ENCODE results near the gene XYLT1.

The XYLT1 gene

DNA sequence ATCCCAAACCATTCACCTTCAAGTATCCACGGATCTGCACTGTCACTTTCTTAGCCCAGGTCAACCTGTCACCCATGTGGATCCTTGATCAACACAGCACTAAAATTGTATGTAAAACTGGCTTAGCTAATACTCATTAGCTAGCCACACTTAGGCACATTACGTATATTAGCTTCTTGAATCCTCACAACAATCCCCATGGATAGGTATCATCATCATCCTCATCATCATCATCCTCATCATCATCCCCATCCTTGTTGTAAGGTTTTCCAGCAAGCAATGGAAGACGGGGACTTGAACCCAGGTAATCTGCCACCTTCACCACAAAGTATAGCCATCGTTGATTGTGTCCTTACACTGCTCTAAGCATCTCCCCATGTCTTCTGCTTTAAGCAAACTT lies 184.3 kb downstream of the XYLT1 start:
- DNase-seq (ENCODE audit: low read depth): no peak

DNA sequence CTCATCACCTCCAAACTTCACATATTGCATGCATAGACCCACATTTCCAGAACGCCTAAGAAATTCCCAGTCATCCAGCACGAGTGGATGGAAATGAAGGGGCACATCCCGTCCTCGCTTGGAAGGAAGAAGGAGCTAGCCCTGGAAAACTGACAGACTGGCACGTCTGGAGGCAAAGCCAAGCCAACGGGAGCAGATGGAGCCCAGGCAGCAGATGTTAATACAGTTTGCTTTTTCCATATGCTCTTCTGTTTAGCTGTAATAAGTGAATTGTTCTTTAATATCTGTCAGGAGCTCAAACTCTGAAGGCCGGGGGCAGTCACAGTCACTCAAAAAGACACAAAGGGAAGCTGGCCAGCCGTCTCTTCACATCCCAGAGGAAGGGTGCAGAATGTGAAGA lies 187.7 kb downstream of the XYLT1 start:
- no peak for DNase-seq (ENCODE audit: low read depth)

DNA sequence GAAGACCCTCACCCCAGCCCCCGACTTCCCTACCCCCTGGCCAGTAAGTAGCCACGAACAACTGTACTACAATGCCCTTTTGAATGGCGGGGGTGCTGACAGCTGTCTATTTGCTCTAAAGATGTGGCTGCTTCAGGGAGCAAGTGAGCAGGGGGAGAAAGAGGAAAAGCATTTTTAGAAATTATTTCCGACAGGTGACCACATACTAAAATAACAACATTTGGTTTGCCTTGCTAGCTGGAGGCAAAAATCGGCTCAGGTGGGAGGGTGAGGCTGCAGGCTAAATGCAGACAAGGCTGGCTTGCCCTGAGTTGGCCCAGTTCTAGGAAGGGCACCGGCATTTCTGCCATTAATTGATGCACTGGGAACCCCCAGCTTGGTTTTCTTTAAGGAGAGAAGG lies 188.5 kb downstream of the XYLT1 start:
- DNase-seq (ENCODE audit: low read depth): no peak

DNA sequence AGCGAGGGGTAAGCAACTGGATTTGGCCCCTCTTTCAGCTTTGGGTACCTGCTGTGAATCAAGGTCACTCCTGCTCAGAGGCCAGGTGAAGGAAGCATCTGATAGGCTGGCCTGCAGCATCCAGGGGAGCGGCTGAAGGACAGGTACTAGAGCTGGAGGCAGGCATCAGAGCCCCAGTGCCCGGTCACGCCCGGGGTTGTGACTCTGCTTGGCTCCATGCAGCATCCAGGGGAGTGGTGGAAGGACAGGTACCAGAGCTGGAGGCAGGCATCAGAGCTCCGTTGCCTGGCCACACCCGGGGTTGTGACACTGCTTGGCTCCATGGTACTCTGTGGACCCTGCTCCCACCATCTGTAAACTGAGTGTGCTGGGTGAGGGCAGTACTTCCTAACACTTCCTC lies 189.7 kb downstream of the XYLT1 start:
- DNase-seq (ENCODE audit: low read depth): no peak

DNA sequence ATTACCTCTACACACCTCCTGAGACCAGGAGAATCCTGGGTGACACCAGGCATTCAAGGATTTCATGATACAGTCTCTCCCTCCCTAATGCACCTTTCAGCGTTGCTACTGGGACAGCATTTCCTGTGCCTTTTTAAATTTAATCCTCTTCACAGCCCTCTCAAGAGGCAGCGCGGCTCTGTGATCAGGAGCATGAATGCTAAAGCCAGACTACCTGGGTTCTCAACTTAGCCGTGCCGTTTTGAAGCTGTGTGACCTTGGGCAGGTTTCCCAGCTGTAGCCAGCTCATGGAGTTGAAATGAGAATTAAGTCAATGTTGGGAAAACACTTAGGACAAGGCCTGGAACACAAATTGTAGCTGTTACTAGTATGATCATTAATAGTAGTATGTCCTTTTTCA lies 191.8 kb downstream of the XYLT1 start:
- no peak for DNase-seq (ENCODE audit: low read depth)

DNA sequence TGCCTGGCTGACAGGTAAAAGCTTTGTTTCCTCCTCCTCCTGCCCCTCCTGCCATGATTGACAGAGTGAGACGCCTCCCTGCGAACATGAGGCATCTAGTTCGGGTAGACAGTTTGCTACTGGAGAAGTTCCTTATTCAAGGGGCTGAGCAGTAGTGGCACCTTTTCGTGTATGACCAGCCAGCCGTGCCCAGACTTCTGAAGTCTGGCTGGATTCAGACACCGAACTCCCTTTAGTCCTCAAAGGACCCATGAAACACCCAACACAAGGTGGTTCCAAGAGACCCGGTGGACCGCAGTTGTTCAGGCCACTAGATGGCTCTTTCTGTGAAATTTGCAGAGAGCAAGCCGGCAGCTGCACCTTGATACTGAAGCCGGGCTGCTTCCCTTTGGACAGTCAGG lies 192.8 kb downstream of the XYLT1 start:
- DNase-seq (ENCODE audit: low read depth): no peak

DNA sequence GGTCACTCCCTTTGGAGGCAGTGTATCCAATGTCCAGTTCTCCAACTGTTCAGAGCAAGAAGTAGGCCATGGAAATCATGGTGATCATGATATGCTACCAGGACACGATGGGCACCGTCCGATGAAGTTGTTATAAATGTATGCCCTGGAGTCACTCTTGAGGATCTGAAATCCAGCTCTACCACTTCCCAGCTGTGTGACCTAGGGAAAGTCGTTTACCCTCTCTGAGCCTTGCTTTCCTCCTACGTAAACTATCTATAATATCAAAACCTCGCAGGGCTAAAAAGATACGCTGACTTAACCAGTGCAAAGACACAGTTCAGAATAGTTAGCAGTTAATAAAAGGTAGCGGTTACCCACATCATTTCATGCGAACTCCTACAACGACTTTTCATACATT lies 194.2 kb downstream of the XYLT1 start:
- DNase-seq (ENCODE audit: low read depth): no peak

DNA sequence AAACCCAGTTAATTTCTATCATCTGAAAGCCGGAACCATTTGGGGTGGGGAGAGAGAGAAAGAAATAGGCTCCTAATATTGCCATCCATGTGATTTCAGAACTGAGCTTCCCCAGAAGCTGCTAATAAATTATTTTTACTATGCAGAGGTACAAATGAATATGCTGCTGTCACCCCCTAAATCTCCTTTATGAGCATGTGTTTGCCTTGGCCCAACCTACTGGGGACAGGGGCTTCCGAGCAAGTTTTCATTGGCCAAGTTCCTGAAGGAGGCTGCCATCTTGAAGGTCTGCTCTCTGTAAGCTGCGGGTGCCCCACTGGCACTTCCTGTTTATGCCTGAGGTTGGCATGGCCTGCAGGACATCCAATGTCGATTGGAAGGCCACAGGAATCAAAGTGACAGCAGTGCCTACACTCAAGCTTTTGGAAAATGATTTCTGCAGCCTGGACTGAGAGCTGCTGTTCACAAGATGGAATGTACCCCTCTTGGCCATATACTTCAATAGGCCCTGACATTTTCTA lies 194.7 kb downstream of the XYLT1 start:
- DNase-seq (ENCODE audit: low read depth): no peak

DNA sequence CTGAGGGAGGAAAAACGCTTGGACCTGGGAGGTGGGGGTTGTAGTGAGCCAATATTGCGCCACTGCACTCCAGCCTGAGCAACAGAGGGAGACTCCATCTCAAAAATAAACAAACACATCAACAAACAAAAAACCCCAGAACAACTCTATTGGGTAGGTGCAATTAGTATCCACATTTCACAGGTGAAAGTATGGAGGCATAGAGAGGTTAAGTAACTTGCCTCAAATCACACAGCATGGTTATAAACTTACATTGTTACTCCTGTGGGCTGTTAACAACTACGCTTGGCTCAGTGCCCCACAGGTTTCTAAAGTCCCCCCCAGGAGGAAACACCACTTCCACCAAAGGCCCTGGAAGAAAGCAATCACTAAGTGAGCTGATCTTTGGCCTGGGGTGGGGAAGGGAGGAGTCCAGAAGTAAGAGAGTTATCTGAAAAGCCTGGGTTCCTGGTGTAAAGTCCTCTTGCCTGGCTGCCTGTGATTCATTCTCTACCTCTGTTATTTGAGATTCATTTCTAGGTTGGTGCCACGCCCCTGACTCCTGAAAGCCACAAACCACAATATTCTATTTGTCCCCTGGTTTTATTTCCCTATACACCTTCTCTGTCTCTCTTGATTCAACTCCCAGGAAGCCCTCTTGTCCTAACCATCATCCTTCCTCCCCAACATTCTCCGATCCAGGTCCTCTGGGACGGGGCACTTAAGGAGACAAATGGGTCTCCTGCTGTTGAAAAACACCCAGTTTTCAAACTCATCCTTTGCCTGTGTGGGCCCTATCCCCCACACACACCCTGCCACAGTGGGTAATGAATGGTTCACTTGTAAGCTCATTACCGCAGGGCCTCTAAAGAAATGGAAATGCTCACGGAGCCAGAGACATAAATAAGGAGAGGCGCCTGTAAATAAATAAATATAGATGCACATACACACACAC lies 195.4 kb downstream of the XYLT1 start:
- DNase-seq (ENCODE audit: low read depth): no peak

DNA sequence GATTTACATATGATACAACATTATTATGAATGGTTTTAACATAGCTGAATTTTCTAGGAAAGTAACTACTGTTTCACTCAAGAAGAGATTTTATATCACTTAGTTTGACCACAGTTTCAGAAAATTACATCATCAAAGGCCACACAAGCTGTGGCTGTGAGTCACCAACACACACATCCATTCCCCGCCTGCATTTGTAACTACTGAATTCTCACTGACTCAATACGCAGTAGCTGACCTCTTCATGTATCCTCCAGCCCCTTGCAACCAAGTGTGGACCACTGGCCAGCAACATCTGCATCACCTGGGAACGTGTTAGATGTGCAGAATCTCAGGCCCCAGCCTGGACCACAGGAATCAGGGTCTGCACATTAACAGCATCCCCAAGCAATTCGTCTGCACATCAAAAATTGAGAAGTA lies 197.6 kb downstream of the XYLT1 start:
- no peak for DNase-seq (ENCODE audit: low read depth)

DNA sequence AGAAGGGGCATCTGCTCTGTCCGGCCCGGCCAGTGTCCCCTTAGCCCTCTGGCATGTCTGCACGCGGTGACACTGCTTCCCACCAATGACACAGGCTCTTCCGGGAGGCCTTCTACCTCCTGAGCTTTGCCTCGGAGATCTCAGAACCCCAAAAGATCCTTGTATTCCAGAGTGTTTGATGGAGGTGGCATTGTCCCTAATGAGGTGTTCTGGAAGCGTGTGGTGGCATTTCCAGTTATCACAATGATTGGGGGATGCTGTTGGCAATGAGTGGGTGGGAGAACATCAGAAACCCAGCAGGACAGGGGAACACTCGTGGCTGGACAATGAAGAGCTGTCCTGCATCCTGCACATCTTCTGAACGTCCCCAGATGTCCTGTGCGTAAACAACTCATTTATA lies 198.0 kb downstream of the XYLT1 start:
- no peak for DNase-seq (ENCODE audit: low read depth)

DNA sequence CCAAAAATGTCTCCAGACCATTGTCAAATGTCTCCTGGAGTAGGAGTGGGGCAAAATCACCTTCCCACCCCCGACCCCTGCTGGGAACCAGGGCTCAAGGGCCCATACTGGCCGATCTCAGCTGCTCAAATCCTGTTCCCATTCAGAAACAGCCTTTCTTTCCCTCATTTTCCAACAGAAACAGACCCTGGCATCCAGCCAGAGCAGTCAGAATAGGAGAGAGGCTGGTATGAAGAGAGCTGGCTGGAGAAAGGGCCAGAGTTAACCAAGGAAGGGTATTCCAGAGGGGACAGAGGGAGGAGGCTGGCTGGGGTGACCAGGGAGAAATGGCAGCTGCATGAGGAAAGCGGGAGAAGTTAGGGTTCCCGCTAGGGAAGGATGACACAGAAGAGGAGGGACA lies 199.1 kb downstream of the XYLT1 start:
- no peak for DNase-seq (ENCODE audit: low read depth)

DNA sequence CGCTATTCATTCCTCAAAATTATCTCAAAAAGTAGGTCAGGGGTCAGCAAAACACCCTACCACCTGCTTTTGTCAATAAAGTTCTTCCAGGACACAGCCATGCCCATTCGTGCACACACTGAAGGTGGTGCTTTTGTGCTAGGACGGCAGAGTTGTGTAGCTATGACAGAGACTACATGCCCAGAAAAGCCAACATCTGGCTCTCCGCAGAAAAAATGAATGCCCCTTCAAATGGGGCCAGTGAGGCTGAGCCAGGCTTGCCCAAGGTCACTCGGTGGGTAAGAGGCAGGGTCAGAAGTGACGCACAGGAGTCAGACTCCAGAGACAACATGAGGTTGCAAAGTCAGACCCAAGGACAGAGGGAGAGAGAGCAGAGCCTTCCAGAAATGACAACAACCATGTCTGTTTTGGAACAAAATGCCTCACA lies 200.1 kb downstream of the XYLT1 start:
- no peak for DNase-seq (ENCODE audit: low read depth)

DNA sequence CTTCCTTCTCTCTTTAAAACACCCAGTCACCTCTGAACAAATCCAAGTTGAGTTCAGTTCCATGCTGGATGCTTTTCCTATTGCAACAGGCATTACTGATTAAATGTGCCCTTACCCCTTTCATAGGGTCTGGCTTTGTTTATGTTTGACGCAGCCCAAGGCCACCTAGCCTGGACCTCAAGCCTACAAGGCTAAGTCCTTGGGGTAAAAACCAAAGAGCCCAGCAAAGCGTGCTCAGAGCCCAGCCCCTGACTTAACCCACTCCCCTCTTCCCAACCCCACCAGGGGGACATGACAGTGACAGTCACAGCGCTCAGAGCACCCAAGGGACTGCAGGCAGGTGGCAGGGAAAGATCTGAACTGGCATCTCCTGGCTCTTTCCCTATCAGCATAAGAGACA lies 200.6 kb downstream of the XYLT1 start:
- no peak for DNase-seq (ENCODE audit: low read depth)

DNA sequence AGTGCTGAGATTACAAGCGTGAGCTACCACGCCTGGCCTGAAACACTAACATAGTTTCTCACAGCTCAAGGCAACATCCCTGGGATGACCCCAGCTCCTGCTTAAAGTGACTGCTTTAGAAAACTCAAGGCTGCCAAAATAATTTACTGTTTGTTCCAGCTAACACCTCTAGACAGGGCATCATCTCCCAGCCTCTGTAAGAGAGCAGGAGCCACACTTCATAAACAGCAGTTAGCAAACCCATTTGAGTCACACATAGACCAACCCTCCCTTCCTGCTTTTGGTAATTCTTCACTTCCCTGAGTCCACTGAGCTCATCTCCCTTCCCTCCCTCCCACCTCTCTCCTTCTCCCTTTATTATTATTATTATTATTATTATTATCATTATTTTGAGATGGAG lies 201.3 kb downstream of the XYLT1 start:
- DNase-seq (ENCODE audit: low read depth): no peak

DNA sequence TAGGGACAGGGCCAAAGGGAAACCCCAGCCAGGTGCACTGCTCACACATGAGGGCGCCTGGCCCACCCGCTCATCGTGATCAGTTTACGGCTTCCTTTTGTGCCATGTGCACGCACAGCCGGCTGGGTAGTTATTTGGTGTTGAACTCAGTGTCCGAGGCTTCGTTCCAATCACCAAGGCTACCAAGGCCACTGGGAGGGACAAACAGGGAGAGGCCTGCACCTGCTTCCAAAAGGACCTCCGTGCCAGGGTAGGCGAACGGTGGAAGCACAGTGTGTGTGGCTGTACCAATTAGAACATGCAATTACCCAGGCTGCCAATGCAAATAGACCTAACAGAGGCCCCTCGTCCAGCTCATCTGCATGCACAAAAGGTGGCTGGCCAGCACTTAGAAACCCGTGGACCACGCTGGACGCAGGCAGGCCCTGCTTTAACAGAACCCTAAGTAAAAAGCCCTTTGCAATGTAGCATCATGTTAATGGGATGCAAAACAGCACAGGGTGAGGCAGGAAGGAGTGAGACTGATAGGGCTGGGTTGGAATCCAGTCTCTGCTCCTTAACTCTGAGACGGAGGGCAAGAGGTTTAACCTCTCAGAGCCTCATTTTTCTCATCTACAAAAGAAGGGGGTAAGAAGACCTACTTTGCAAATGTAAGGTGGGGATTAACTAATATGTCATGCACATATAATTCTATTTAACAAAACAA lies 204.0 kb downstream of the XYLT1 start:
- no peak for DNase-seq (ENCODE audit: low read depth)

DNA sequence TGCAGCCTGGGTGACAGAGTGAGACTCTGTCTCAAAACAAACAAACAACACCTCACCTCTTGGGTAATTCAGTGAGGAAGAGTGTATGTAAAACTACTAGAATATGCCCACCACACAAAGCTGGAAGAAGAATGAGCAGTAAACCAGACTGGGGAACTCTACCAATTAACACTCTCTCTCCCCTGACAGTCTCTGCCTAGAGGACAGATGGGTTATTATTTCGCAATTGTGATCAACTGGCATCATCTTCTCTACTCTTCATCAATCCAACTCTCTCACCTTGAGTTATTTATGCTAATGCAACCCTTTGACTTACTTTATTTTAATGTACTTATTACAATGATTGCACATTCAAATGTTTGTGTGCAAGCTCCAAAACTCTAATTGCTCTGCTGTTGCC lies 205.6 kb downstream of the XYLT1 start:
- DNase-seq (ENCODE audit: low read depth): no peak

DNA sequence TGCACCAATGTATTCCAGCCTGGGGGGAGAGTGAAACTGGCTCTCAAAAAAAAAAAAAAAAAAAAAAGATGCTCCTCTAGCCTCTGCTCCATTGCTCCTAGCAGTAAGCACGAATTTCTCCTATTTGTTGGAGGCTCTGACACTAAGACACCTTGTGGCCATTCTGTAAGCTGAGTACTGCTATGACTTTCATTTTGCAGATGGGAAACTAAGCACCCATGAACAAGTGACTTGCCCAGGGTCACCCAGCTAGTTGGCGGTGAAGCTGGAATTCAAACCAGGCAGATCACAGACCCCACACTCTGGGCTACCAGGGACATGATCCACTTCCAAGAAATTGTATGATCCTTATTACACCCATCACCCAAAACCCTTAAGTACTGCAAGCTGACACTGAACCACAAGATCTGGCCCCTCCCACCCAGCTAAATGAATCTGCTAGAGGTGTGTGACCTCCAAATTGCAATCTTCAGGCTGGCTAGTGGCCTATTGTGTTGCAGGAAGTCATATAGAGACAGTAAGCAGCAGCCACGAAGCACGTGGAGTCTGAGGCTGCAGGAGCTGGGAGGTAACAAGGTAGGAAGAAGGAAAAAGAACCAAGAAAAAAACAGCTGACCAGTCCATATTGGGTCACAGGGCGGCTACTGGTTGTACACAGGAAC lies 209.4 kb downstream of the XYLT1 start:
- no peak for DNase-seq (ENCODE audit: low read depth)

DNA sequence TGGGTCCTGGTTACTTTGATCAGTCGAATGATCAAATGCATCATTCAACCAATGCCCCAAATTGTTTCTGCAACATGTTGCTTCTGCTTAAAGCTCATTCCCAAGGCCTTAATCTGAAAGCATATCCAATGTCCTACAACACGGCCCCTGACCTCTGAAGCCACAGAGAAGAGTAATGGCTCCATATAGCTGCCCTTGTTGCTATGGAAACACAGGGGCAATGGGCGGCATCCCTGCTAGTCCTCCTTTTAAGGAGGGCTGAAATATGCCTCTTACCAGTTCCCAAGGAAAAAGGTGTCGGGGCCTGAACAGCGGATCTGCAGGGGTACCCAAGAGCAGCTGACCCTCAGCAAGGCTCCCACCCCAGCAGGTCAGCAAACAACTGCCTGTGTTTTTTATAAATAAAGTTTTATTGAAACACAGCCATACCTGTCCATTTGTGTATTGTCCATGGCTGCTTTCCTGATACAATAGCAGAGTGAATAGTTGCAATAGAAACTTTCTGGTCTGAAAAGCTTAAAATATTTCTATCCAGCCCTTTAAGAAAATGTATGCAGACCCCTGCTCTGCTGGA lies 210.4 kb downstream of the XYLT1 start:
- DNase-seq (ENCODE audit: low read depth): no peak

DNA sequence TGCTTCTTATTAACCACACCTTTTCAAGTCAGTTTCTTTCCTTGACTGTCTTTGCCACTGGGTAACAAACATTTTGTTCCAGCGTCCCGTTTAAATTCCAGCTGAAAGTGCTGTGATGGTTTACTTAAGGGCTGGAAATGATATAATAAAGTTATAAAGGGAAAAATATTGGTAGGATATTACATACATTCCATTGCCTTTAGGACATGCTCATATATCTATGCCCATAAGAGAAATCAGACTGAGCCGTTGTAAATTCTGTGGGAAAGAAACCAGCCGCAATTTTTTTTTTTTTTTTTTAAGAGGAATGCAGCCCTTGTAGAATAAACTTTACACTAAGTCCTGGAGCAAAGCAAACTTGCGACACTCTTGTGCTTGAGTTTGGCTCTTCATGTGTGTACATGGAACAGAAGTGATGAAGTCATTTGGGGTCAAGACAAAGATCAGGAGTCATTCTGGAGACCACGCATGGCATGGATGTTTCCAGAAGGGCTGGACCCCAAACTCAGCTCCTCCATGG lies 210.9 kb downstream of the XYLT1 start:
- DNase-seq (ENCODE audit: low read depth): no peak

DNA sequence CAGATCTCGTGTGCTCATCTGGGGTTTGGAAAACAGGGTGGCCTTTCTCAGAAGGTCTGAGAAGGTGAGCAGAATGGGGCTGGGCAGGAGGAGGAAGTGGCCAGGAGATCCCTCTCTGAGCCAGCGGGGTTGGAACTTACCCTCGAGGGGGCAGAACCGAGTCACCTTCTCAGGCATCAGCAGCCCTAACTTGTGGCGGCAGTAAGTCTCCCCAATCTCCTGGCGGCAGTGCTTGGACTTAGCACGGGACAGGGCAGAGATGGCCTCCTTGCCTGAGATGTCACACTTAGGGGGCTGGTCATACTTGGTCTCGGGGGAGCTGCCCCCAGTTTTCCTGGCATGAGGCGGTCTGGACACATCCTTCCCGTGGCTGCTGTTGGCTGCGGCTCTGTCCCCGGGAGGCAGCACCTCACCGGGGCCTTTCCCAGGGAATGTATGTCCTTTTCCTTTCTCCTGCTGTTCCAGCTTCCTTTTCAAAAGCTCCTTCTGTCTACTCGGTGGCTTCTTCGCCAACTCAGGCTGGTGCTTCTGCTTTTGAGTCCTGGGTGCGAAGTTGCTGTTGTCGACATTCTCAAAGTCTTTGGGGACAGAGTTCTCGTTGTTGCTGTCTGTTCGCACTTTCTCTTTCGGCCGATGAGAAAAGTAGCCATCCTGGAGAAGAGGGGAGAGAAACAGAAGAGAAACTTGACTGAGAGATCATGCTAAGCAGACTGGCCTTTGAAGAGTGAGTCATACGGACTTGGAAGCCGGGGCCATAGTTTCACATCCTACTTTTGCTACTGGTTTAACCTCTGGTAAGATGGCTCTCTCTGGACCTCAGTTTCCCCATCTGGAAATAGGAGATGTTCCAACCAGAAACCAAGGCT lies 211.7 kb downstream of the XYLT1 start:
- no peak for DNase-seq (ENCODE audit: low read depth)

Data from activated T-cell treated with anti-CD3 and anti-CD28 coated beads for 1 hour (primary cell).